ENCODE measurements around the gene CLIP4. TPM values are rescaled to one million over a fixed set of nuclear protein-coding genes. Genes with fewer than 3 reads are reported as not detected.

Gene CLIP4
- total and polyA plus RNA-seq, 2 experiments from 2014 or later = 0.06 to 0.14 TPM

GRCh38 chr2:29182920-29183319 is 67.7 kb downstream of the CLIP4 start (continued):
- TF ChIP-seq REST (IDR thresholded peaks at IDR 0.05; ENCODE audit: unreplicated experiment) (no peak), EZH2 (IDR thresholded peaks at IDR 0.05; ENCODE audit: low read depth, unreplicated experiment) (no peak), EZH2phosphoT487 (IDR thresholded peaks at IDR 0.05; ENCODE audit: unreplicated experiment) (no peak), CTCF (conservative IDR thresholded peaks at IDR 0.05; ENCODE audit: low read depth in 2 of 2) (no peak), ETS1 (IDR thresholded peaks at IDR 0.05) (no peak), CREB1 (CRISPR knock-in tag; IDR thresholded peaks at IDR 0.05; ENCODE audit: low read depth) (no peak)

- H3K27me3 Mint-ChIP-seq (ENCODE audit: insufficient read depth, low read depth, poor library complexity) = no peaks in the 10 kb centered on the region
- ATAC-seq (no peak), DNase-seq (ENCODE audit: low spot score) (no peak)
- peaks cover 8% of the 10 kb centered on the region for H3K9me3 Mint-ChIP-seq
- Histone ChIP-seq H3K36me3 (ENCODE audit: insufficient read depth) (no peaks in the 10 kb centered on the region), H3F3A (replicated peaks; ENCODE audit: low read depth) (no peaks in the 10 kb centered on the region), H3K27me3 (ENCODE audit: insufficient read depth) (no peaks in the 10 kb centered on the region), H3K4me3 (no peak overlapping the region), H3K79me2 (replicated peaks; ENCODE audit: insufficient read depth) (no peaks in the 10 kb centered on the region), H3K4me1 (ENCODE audit: insufficient read depth) (no peaks in the 10 kb centered on the region), H4K20me1 (replicated peaks; ENCODE audit: insufficient read depth) (no peaks in the 10 kb centered on the region), H3K9me2 (ENCODE audit: insufficient read depth) (no peaks in the 10 kb centered on the region), H3K27ac (ENCODE audit: low read depth) (no peak overlapping the region), H3K4me2 (no peak overlapping the region), H2AFZ (no peak overlapping the region)
- no peak overlapping the region for H3K27ac Mint-ChIP-seq
- no peaks in the 10 kb centered on the region for H3K4me1 Mint-ChIP-seq
- H3K4me3 Mint-ChIP-seq = no peak overlapping the region
- no peaks in the 10 kb centered on the region for H3K36me3 Mint-ChIP-seq (ENCODE audit: low read depth)
- TF ChIP-seq CREB1 (CRISPR knock-in tag; IDR thresholded peaks at IDR 0.05; ENCODE audit: low read depth) (no peak), ETS1 (IDR thresholded peaks at IDR 0.05) (no peak), CTCF (conservative IDR thresholded peaks at IDR 0.05; ENCODE audit: low read depth in 2 of 2) (no peak), STAT1 (IDR thresholded peaks at IDR 0.05; ENCODE audit: unreplicated experiment) (no peak), ZNF331 (CRISPR knock-in tag; IDR thresholded peaks at IDR 0.05; ENCODE audit: low read depth) (no peak), POLR2AphosphoS5 (IDR thresholded peaks at IDR 0.05; ENCODE audit: low read depth) (no peak), REST (IDR thresholded peaks at IDR 0.05; ENCODE audit: unreplicated experiment) (no peak), NANOG (IDR thresholded peaks at IDR 0.05; ENCODE audit: borderline replicate concordance) (no peak), EZH2 (IDR thresholded peaks at IDR 0.05; ENCODE audit: low read depth, unreplicated experiment) (no peak), EZH2phosphoT487 (IDR thresholded peaks at IDR 0.05; ENCODE audit: unreplicated experiment) (no peak), JUNB (IDR thresholded peaks at IDR 0.05; ENCODE audit: unreplicated experiment) (no peak)
Observed at GRCh38 chr2:29184531-29184930, 69.3 kb downstream of the CLIP4 start.
